AG04450 (cell line): ENCODE data around the gene PPIG. TPM values are rescaled to one million over a fixed set of nuclear protein-coding genes. Genes with fewer than 3 reads are reported as not detected.
A peak's percentile ranks its signal among the peaks of the same experiment; 100 is the strongest.
"Not testable (repeated sequence)": the region's sequence is repeated elsewhere in the genome, so short reads cannot be mapped to it uniquely, and the experiment has no call there.

Experiments
- CTCF ChIA-PET: fragments of 300-600, 350-600 bp; formaldehyde crosslinking; extraction: SDS; loops from one replicate; lab custom pipeline; 2022; ENCODE audit warnings: antibody characterized with exemption, inconsistent platforms; lab: Charles Lee
- POLR2A ChIA-PET: fragments of 350-600 bp; formaldehyde crosslinking; extraction: SDS; loops from one replicate; lab custom pipeline; 2021; ENCODE audit warnings: antibody characterized with exemption, inconsistent platforms; lab: Yijun Ruan, JAX
- DNase-seq: peaks from one replicate; pipeline ENCODE4 v3.0.0-alpha.2; 2011; ENCODE audit warnings: low read depth, low spot score
- H3K27ac ChIP-seq: one replicate; pipeline ENCODE4 v1.5.1; 2012; ENCODE audit warnings: low read depth, low read length, control low read depth
- H3K27me3 ChIP-seq: one replicate; pipeline ENCODE4 v1.6.0; 2012; ENCODE audit warnings: low read length; ENCODE audit not compliant: control insufficient read depth, insufficient read depth
- H3K4me3 ChIP-seq: 2 replicates; pipeline ENCODE4 v1.5.1; 2011; ENCODE audit warnings: mild to moderate bottlenecking, low read depth, low read length, control low read depth
- H3K9me3 ChIP-seq: 2 replicates; pipeline ENCODE4 v1.5.1; 2012; ENCODE audit warnings: low read length; ENCODE audit not compliant: control insufficient read depth, insufficient read depth
- polyA minus RNA-seq: library from RNA; depleted of rRNA, polyadenylated mRNA; stranded (reverse); fragments of >200 nt; gene quantifications from 2 replicates; pipeline ENCODE4 v1.2.3, GENCODE V29; 2011; rRNA and poly(A)+ RNA removed
- polyA plus RNA-seq: library from polyadenylated mRNA; depleted of rRNA; stranded (reverse); fragments of >200 nt; gene quantifications from 2 replicates; pipeline ENCODE4 v1.2.3, GENCODE V29; 2011; rRNA removed
- TF ChIP-seq, protein P1 (sequence below): IDR thresholded peaks from 2 replicates; pipeline ENCODE4 v1.5.1; 2011; ENCODE audit warnings: low read depth, low read length, control low read depth, inconsistent platforms

The PPIG gene
- polyA plus RNA-seq = 26.9 and 47.1 TPM in 2 replicates
- 10.8 and 16.3 TPM in 2 replicates for polyA minus RNA-seq

GRCh38 chr2:169584005-169584877, at the start of gene PPIG:
PPIG (plus strand) TSS chr2:169584351; CDS start chr2:169604042, 19,691 bp downstream.
- Histone ChIP-seq H3K4me3 (peak within 1 kb of the TSS; percentile 98), H3K9me3 (no peaks in the 10 kb centered on the region; the same call in 1 of the 2 replicates), H3K27ac (peak within 1 kb of the TSS; percentile 95), H3K27me3 (no peaks in the 10 kb centered on the region)
- ChIA-PET POLR2A (interaction anchor here (0.6 to 1.3 kb wide), 2 partner anchors 9 to 104 kb away, joined by 3 to 6 read pairs; partner anchors contain the start of gene BBS5), CTCF (interaction anchor here (1.1 to 1.3 kb wide), 2 partner anchors 56 to 243 kb away, joined by 4 read pairs; partner anchors contain the start of gene UBR3)
- TF ChIP-seq, protein P1, sequence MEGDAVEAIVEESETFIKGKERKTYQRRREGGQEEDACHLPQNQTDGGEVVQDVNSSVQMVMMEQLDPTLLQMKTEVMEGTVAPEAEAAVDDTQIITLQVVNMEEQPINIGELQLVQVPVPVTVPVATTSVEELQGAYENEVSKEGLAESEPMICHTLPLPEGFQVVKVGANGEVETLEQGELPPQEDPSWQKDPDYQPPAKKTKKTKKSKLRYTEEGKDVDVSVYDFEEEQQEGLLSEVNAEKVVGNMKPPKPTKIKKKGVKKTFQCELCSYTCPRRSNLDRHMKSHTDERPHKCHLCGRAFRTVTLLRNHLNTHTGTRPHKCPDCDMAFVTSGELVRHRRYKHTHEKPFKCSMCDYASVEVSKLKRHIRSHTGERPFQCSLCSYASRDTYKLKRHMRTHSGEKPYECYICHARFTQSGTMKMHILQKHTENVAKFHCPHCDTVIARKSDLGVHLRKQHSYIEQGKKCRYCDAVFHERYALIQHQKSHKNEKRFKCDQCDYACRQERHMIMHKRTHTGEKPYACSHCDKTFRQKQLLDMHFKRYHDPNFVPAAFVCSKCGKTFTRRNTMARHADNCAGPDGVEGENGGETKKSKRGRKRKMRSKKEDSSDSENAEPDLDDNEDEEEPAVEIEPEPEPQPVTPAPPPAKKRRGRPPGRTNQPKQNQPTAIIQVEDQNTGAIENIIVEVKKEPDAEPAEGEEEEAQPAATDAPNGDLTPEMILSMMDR = no peak
- peak; percentile 60 for DNase-seq

DNA sequence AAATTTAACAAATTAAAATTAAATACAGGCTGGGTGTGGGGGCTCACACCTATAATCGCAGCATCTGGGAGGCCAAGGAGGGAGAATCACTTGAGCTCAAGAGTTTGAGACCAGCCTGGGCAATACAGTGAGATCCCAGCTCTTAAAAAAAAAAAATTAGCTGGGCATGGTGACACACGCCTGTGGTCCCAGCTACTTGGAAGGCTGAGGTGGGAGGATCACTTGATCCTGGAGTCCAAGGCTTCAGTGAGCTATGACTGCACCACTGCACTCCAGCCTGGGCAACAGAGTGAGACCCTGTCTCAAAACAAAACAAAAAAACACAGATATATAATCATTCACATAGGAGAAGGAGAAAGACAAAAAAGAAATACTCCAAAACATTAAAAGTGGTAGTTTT, 44.7 kb upstream of the PPIG start:
- POLR2A ChIA-PET, H3K4me3 ChIP-seq, H3K27me3 ChIP-seq, DNase-seq, H3K9me3 ChIP-seq, H3K27ac ChIP-seq: not testable (repeated sequence)
- CTCF ChIA-PET = interaction anchor here (0.6 to 2.0 kb wide), 2 partner anchors 11 to 17 kb away, joined by 3 to 10 read pairs; no protein-coding TSS in a partner anchor

DNA sequence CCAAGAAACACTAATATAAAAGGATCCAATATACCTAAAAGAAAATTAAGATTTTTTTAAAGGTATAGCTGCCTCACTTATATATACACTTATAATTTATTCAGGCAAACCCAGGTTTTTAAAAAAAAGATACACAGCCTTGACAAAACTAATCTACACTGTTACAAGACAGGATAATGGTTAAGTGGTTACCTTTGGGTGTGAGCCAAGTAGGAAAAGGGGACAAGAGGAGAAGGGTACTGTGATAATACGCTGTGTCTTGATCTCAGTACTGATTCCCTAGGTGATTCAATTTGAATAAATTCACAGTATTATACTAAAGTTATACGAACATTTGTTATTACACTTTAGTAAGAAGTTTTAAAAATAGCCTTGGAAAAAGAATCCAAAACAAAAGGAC, 44.0 kb upstream of the PPIG start:
- ChIA-PET CTCF (interaction anchor here (2.0 kb wide), 1 partner anchor 12 kb away, joined by 10 read pairs; no protein-coding TSS in a partner anchor), POLR2A (no interaction called here)
- no peaks in the 10 kb centered on the region for H3K27me3 ChIP-seq
- H3K27ac ChIP-seq = no peak overlapping the region
- H3K9me3 ChIP-seq = no peaks in the 10 kb centered on the region
- H3K4me3 ChIP-seq = no peak overlapping the region
- TF ChIP-seq, protein P1 = no peak
- no peak for DNase-seq

DNA sequence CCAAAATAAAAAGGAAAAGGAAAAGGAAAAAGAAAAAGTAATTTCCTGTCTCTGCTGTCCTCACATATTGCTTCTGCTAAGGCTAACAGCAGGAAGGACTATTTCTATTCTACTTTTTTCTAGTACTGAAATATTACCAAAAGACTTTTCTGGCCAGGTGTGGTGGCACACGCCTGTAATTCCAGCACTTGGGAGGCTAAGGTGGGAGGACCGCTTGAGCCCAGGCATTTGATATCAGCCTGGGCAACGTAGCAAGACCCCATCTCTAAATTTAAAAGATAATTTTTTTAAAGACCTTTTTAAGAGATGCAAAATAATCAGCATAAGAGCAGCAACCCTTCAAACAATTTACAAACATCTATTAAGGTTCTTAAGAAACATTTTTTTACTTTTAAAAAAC, 41.7 kb upstream of the PPIG start:
- H3K27me3 ChIP-seq = no peaks in the 10 kb centered on the region
- TF ChIP-seq, protein P1 = no peak
- H3K9me3 ChIP-seq = no peaks in the 10 kb centered on the region
- CTCF ChIA-PET = no interaction called here
- POLR2A ChIA-PET = no interaction called here
- DNase-seq = no peak
- H3K4me3 ChIP-seq = no peak overlapping the region
- H3K27ac ChIP-seq = no peak overlapping the region

- TF ChIP-seq, protein P1 = no peak
- H3K9me3 ChIP-seq = no peaks in the 10 kb centered on the region
- no peak for DNase-seq
- CTCF ChIA-PET = interaction anchor here (1.1 kb wide), 1 partner anchor 19 kb away, joined by 6 read pairs; no protein-coding TSS in a partner anchor
- no peak overlapping the region for H3K4me3 ChIP-seq
- no peak overlapping the region for H3K27ac ChIP-seq
- no peaks in the 10 kb centered on the region for H3K27me3 ChIP-seq
- POLR2A ChIA-PET = no interaction called here
Measured at GRCh38 chr2:169546756-169547155, 37.4 kb upstream of the PPIG start.
